Central memory CD4-positive, alpha-beta T cell (primary cell): Measurements from ENCODE around the gene GNGT1.

ENCODE experiments used
- DNase-seq: peaks from one replicate; pipeline ENCODE4 v3.0.0; 2022

The GNGT1 gene

DNA sequence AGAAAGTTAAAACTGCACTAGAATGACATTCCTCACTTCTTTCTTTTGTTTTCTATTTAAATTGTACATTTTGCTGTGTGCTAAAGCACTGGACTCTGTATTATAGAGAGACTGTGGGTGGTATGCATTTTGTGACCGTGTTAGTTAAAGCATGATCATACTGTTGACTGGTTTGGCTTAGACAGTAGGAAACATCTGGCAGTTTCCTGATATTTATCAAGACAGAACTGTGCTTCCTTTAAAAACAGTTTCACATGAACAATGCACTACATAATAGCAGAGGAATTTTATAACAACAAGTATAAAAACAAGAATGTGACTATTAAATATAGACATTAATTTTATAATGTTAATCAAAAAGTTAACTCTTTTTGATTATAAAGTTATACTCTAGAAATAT lies 38.3 kb downstream of the GNGT1 start:
- DNase-seq = no peak

DNA sequence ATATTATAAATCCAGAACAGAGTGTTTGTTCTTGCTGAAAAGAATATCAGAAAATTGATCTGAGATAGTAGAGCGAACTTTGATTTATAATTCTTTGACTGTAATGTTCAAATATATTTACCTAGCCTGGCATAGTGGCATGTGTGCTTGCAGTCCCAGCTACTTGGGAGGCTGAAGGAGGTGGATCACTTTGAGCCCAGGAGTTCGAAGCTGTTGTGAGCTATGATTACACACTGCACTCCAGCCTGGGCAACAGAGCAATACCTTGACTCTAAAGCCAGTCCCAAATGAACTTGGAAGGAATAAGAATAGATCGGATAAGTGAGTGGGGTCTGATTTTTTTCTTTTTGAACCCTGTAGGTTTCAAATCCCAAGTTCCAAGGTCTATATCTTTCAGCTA lies 38.7 kb downstream of the GNGT1 start:
- DNase-seq = no peak

DNA sequence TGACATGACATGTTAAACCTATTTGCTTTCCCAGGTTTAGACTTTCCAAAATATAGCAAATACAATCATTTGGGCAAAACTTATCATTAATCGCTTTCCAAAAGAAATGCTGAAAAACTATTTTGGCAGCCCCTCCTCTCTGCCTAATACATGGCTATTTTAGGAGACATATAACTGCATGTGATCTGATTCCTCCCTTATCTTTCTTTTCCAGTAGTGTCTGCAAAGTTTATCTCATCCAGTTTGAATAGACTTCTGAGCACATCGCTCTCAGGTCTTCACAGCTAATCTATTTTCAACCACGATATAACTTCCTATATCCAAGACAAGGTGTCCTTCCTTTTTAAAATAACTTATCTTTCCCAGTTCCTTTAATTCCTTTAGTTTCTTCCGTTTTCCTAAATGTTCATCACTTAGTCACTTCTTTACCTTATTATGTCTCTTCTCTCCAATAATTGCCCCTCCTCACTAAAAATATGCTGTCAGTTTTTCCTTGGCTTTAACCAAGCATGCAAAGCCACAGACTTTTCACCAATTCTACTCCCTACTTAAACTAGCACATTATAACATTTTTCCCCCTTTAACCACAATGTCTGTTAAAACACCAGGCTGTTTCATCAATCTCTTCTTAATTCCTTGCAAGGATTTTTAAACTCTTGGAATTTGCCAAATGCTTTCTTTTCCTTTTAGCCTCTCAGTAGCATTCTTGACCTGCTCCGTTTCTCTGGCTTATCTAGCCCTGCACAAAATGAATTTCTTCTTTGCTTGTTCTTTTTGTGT lies 39.6 kb downstream of the GNGT1 start:
- DNase-seq = no peak

DNA sequence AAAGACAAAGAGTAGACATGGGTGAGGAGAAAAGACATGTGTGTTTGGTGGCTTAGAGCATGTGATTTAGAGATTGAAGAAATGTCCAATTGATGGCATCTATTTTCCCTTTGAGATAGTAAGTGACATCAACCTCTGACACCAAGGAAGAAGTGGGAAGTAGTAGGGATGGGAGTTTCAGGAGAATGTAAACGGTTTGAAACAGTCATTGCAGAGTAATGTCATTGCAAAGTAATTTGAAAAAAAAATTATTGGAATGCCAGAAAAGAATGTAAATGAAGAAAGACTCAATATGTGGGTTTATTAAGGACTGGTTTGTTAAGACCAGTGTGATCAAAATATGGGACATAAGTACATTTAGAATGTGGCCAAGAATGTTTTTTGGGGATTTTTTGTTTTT lies 41.7 kb downstream of the GNGT1 start:
- DNase-seq = no peak

DNA sequence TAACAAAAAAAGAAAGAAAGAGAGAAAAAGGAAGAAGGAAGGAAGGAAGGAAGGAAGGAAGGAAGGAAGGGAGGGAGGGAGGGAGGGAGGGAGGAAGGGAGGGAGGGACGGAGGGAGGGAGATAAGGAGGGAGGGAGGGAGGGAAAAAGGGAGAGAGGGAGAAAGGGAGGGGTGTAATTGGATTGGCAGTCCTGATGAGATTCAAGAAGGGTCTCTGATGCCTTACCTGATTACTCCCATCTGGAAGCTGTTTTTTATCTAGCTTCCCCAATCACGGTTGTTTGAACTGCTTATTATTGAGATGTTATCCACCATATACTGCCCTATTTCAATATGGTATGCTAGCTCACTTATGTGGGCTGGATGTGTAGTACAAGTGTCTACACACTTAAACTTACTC lies 42.5 kb downstream of the GNGT1 start:
- DNase-seq = no peak

DNA sequence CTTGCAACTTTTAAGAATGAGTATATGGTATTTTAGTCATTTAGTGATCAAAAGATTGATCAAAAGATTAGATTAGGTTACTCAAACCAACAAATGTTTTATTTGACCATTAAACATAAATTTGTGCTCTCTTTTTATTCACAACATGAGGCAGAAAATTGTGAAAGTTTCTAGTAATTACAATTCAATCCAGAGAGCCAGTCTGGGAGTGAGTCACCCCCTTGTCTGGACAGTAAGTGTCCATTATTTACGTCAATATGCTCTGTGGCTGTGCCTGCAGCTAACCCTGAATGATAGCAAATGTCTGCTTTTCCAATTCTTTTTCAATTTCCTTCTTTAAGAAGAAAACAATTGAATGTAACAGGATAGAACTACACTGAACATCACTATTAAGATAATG lies 43.1 kb downstream of the GNGT1 start:
- no peak for DNase-seq

DNA sequence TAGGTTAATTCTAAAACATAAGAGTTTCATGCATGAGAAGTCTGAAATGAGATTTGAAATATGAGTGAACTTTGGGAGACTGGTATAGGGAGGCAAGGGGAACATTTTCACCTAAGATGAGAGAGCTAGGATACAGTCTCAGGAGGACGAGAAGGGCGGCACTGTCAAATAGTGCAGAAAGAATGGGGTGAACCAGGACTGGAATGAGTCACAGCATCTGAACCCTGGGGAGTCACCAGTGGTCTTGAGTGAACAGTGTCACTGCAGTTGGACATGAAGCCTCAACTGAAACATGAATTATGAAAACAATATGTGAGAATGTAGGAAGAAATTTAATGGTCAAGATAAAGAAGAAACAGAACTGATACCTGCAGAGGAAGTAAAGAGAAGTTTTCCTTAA lies 48.9 kb downstream of the GNGT1 start:
- no peak for DNase-seq

DNA sequence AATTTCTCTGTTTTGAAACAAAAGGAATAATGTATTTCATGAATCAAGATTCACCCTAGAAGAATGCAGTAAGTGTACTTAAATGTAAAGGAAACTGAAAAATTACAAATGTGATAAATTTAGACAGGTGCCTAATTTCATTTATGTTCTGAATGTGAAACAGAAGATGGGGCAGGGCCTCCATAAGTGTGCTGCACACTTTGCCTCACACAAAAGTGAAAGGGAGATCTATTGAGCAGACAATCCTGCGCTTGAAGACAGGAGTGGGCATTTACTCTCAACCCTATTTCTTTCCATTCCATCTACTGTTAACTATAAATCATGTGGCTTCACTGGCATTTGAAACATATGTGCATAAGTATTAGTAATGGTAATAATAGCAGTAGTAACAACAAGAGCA lies 51.4 kb downstream of the GNGT1 start:
- no peak for DNase-seq

DNA sequence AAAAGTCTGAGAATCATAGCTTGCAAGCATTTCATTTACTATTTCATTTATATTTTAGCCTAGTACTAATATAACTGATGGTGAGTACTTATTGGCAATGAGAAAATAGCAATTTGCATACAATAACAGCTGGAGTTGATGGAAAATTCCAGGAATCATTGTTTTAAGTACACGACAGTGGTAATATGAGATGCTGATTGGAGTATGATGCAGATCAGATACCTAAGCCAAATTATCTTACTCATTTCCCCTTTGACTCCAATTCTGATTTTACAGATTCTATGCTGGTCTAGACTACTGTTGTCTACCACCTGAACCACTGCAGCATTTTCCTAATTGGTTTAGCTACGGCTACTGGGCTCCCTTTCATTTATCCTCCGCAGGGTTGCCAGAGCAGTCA lies 51.8 kb downstream of the GNGT1 start:
- DNase-seq = no peak

DNA sequence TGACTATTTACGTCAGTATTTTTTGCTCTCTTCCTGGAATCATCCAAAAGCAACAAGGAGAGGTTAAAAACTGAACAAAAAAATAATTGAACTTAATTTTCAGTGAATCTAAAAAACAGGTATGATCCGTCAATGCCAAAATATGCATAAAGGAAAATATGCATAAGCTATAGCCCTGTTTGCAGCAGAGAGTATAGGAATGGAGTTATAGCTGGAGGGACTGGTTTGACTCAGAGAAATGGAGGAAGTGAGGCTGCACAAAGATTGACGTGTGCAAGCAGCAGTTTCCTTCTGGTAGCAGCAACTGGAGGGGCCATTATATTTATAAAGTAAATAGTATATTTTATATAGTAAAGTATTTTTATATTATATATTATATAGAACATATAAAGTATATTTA lies 52.3 kb downstream of the GNGT1 start:
- DNase-seq = no peak
